Psoas muscle (tissue), 8 donors: ENCODE results near the gene STRADA. TPM values are rescaled to one million over a fixed set of nuclear protein-coding genes. Genes with fewer than 3 reads are reported as not detected.

Source experiments
- ATAC-seq, 4 donors: fragments of 200-7000 bp; cut with Tn5 transposase; one replicate each; pipeline ENCODE4 v1.9.1; 2020; ENCODE audit warnings: moderate library complexity in 3 of 4, mild to moderate bottlenecking in 2 of 4
- DNase-seq, 2 donors: peaks; one replicate each; pipeline ENCODE4 v3.0.0-alpha.2; 2020
- H3K27ac ChIP-seq: fragments of 200-600 bp; one replicate; pipeline ENCODE4 v1.8.0; 2022
- H3K27me3 ChIP-seq, 3 donors: fragments of 200-600 bp in 1 of 3; one replicate each; pipeline versions ENCODE4 v1.6.1 to v1.8.0; 2013 to 2022; ENCODE audit warnings: low read length in 2 of 3, mild to moderate bottlenecking in 2 of 3, moderate library complexity in 1 of 3; ENCODE audit not compliant: insufficient read depth in 3 of 3
- H3K36me3 ChIP-seq, 2 donors: fragments of 200-600 bp in 1 of 2; one replicate each; pipeline versions ENCODE4 v1.6.1 to v1.8.0; 2013 to 2022; ENCODE audit warnings: low read depth in 1 of 2, mild to moderate bottlenecking in 1 of 2, moderate library complexity in 1 of 2; ENCODE audit not compliant: insufficient read depth in 1 of 2
- H3K4me1 ChIP-seq: fragments of 200-600 bp; one replicate; pipeline ENCODE4 v1.8.0; 2022
- H3K4me3 ChIP-seq: fragments of 200-600 bp; one replicate; pipeline ENCODE4 v1.8.0; 2022; ENCODE audit warnings: mild to moderate bottlenecking
- H3K9me3 ChIP-seq: fragments of 200-600 bp; one replicate; pipeline ENCODE4 v1.8.0; 2022
- WGBS, 3 donors: extraction: QIAGEN DNeasy Blood & Tissue Kit; methylation state at CpG; one replicate each; pipeline versions ENCODE4 v1.1.6 to v1.1.7; 2013; 5-methylcytosine and 5-hydroxymethylcytosine counted together
- intact Hi-C, 2 donors: fragments of 100-400 bp; cut with DNase I; formaldehyde crosslinking; loops; one replicate each; pipeline versions ENCODE4 v1.11.0 to v1.14.2; 2022
- polyA plus RNA-seq, 3 donors: library from polyadenylated mRNA; stranded (reverse); fragments of 200-250 nt; gene quantifications; one replicate each; pipeline ENCODE4 v1.2.3, GENCODE V29; 2013
- total RNA-seq, 4 donors: library from RNA; stranded (reverse); fragmentation: NEBNext Ultra II Directional in 2 of 4; extraction: Animal tissue kit (Norgen Biotek cat#: 25700) in 2 of 4; gene quantifications; one replicate each; pipeline versions ENCODE4 v1.2.1 to v1.2.4, GENCODE V29; 2021 to 2023
- TF ChIP-seq, protein P1 (sequence below): fragments of 200-600 bp; IDR thresholded peaks from one replicate; pipeline ENCODE4 v1.8.0; 2022; ENCODE audit warnings: antibody characterized with exemption
- donor health status: healthy with polysubstance abuse.
- donor health status: DM: no; HTN: no; CAD: no; lungs with moderate emphysema.
- donor health status: Bipolar disorder and iron deficiency.
- donor health status: healthy.
- donor health status: DM: yes; HTN: yes; CAD: no.
- donor health status: DM: no; HTN: no; CAD: no.
- donor health status: DM: no; HTN: no; CAD: no.
- donor health status: DM: yes; HTN: yes; CAD: no.

Gene STRADA
- total and polyA plus RNA-seq, 7 donors = 6.7 to 14.9 (median 9.5) TPM

DNA sequence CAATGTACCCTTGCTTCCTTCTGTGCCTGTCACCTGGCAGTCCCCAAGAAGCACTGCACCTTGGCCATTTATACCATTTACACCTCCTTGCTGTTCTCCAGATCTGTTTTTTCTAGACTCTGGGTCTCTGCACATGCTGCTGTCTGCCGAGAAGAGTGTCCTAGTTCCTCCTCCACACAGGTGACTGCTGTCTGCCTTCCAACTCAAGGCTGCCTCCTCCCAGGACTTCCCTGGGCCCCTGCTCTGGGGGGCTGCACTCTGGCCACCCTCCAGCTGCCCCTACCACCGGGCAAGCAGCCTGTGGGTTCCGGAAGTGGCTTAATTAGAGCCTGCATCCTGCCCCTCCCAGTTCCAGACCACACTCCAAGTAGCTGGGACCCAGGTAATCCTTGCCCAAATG, 35.9 kb downstream of the STRADA start:
- peaks cover 7% of the 10 kb centered on the region for H3K4me1 ChIP-seq
- intact Hi-C loops = no loop called here
- H3K27me3 ChIP-seq = peaks cover 0 to 8% (median 0%) of the 10 kb centered on the region in 3 donors
- TF ChIP-seq, protein P1, sequence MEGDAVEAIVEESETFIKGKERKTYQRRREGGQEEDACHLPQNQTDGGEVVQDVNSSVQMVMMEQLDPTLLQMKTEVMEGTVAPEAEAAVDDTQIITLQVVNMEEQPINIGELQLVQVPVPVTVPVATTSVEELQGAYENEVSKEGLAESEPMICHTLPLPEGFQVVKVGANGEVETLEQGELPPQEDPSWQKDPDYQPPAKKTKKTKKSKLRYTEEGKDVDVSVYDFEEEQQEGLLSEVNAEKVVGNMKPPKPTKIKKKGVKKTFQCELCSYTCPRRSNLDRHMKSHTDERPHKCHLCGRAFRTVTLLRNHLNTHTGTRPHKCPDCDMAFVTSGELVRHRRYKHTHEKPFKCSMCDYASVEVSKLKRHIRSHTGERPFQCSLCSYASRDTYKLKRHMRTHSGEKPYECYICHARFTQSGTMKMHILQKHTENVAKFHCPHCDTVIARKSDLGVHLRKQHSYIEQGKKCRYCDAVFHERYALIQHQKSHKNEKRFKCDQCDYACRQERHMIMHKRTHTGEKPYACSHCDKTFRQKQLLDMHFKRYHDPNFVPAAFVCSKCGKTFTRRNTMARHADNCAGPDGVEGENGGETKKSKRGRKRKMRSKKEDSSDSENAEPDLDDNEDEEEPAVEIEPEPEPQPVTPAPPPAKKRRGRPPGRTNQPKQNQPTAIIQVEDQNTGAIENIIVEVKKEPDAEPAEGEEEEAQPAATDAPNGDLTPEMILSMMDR = no peak
- no peak overlapping the region for H3K27ac ChIP-seq
- no peak overlapping the region for H3K4me3 ChIP-seq
- ATAC-seq = no peak
- H3K9me3 ChIP-seq = no peaks in the 10 kb centered on the region
- WGBS, 3 donors = 59 to 63% (median 62%) methylated on average over 3 of the region's 3 CpGs
- peaks cover 0 to 79% of the 10 kb centered on the region in 2 donors for H3K36me3 ChIP-seq
- DNase-seq = no peak

DNA sequence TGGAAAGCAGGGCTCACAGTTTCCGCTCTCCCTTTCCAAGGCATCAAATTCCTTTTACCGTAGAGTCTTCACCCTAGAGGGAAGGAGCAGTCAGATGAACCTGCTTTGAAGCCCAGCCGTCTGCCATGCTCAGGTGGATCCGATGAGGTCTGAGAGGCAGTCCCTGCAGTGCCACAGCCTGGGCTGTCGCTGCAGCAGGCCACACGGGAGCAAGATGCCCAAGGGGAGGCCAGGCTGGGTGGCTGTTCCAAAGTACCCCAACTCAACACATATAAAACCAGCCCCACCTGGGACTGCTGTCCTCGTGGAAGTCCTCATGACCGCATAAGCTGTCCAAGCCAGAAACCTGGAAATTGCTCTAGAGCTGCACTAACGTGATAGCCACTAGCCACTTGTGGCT, 36.8 kb downstream of the STRADA start:
- Histone ChIP-seq H3K4me3 (no peak overlapping the region), H3K36me3 (peaks cover 0 to 71% of the 10 kb centered on the region in 2 donors), H3K4me1 (peaks cover 7% of the 10 kb centered on the region), H3K27ac (no peak overlapping the region), H3K9me3 (no peaks in the 10 kb centered on the region), H3K27me3 (peaks cover 0 to 14% (median 0%) of the 10 kb centered on the region in 3 donors)
- ATAC-seq = no peak
- TF ChIP-seq, protein P1 = no peak
- intact Hi-C loops = no loop called here
- WGBS, 3 donors = 82 to 87% (median 82%) methylated on average over 8 to 9 of the region's 9 CpGs
- no peak for DNase-seq

DNA sequence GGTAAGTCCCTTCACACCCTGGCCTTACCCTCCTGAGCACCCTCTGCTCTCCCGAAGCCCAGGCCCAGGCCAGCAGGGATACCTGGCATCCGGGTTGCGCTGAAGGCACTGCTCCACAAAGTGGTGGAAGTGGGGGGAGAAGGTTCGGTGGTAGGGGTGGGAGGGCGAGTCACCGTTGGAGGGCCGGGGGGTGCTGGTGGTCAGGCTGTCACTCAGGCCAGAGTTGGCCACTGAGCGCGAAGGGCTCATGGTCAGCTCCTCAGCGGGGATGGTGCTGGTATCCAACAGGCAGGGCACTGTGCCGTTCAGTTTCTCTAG, 37.4 kb downstream of the STRADA start:
- 90 to 93% (median 90%) methylated on average over 11 of the region's 11 CpGs for WGBS, 3 donors
- Histone ChIP-seq H3K4me3 (no peak overlapping the region), H3K36me3 (peaks cover 0 to 65% of the 10 kb centered on the region in 2 donors), H3K4me1 (peaks cover 9% of the 10 kb centered on the region), H3K27ac (no peak overlapping the region), H3K9me3 (no peaks in the 10 kb centered on the region), H3K27me3 (peaks cover 0 to 19% (median 0%) of the 10 kb centered on the region in 3 donors)
- DNase-seq (no peak), ATAC-seq (no peak)
- TF ChIP-seq, protein P1 = no peak
- intact Hi-C loops = no loop called here

DNA sequence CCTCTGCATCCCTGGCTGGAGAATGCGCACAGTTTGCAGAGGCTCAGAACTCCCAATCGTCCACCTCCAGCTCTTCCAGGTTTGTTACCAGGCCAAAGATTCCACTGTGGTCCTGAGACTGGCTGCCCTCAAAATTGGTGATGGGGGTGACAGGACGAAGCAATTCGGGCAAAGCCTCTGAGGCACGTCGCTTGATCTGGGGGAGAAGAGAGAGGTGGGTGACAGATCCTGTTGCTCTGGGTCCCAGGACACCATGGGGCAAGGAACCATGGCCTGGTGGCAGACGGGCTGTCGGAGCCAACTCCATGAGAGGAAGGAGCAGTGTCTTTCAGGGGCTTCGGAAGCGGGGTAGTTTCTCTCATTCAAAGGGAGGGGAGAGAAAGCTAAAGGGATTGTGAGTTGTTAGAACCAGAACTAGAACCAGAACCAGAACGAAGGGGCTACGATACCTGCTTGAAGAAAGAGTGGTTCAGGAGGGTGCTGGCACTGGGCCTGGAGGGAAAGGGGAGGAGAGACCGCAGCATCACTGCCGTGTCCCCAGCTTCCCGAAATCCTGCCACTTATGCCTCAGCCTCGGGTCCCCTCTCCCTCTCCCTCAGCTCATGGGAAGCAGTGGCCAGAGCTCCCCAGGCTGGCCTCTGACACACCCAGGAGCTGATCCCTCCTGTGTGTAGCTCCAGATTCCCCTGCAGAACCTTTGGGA, 37.9 kb downstream of the STRADA start:
- no peak for ATAC-seq
- DNase-seq = no peak
- TF ChIP-seq, protein P1 = no peak
- H3K4me3 ChIP-seq = no peak overlapping the region
- H3K9me3 ChIP-seq = no peaks in the 10 kb centered on the region
- intact Hi-C loops = no loop called here
- H3K36me3 ChIP-seq = peaks cover 0 to 60% of the 10 kb centered on the region in 2 donors
- H3K4me1 ChIP-seq = peaks cover 14% of the 10 kb centered on the region
- H3K27me3 ChIP-seq = peaks cover 0 to 24% (median 0%) of the 10 kb centered on the region in 3 donors
- WGBS, 3 donors = 88 to 91% (median 91%) methylated on average over 16 of the region's 16 CpGs
- no peak overlapping the region for H3K27ac ChIP-seq

DNA sequence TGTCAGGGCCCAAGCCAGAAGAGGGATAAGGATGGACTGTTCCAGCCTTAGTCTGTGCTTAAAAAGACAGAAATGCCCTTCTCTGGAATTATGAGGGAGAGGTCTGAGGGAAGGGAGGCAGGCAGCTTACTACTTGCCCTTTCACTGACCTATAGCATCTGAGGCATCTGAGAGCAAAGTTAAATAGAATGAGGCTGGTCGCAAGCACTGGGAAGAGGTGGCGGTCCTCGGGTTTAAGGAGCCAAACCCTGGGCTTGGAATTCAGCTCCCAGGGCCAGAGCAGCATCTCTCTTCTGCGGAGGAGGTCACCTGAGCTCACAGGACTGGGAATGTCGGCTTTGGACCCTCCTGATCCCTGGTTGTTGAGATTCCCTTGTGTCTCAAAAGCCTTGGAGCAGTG, 38.6 kb downstream of the STRADA start:
- WGBS, 3 donors = 85 to 87% (median 86%) methylated on average over 5 of the region's 5 CpGs
- TF ChIP-seq, protein P1 = no peak
- intact Hi-C loops = no loop called here
- H3K27ac ChIP-seq = no peak overlapping the region
- DNase-seq = no peak
- H3K4me1 ChIP-seq = peaks cover 18% of the 10 kb centered on the region
- H3K36me3 ChIP-seq = peaks cover 0 to 53% of the 10 kb centered on the region in 2 donors
- H3K9me3 ChIP-seq = no peaks in the 10 kb centered on the region
- H3K27me3 ChIP-seq = peaks cover 0 to 28% (median 0%) of the 10 kb centered on the region in 3 donors
- no peak for ATAC-seq
- H3K4me3 ChIP-seq = no peak overlapping the region
